KOPT-K1 (cell line): ENCODE results near the gene AMN1.
"Not testable (repeated sequence)": the region's sequence is repeated elsewhere in the genome, so short reads cannot be mapped to it uniquely, and the experiment has no call there.

Experiments used
- H3K27ac ChIP-seq: fragments of 200-600 bp; sonication (generic); 2 replicates; pipeline ENCODE4 v1.5.1; 2016; ENCODE audit warnings: antibody characterized with exemption, mild to moderate bottlenecking, low read depth, low read length; ENCODE audit not compliant: poor library complexity, severe bottlenecking
- H3K36me3 ChIP-seq: fragments of 200-600 bp; sonication (generic); 2 replicates; pipeline ENCODE4 v1.5.1; 2017; ENCODE audit warnings: antibody characterized with exemption, mild to moderate bottlenecking, low read length, moderate library complexity; ENCODE audit not compliant: insufficient read depth
- H3K9me3 ChIP-seq: fragments of 200-600 bp; sonication (generic); 2 replicates; pipeline ENCODE4 v1.5.1; 2017; ENCODE audit warnings: antibody characterized with exemption, low read length, mild to moderate bottlenecking; ENCODE audit not compliant: insufficient read depth, poor library complexity, severe bottlenecking

Gene AMN1

GRCh38 chr12:31669582-31669981 lies 59.2 kb downstream of the AMN1 start:
- Histone ChIP-seq H3K36me3 (peaks cover 15% of the 10 kb centered on the region; the same call in 1 of the 2 replicates), H3K9me3 (peaks cover 33% of the 10 kb centered on the region)
- H3K27ac ChIP-seq = not testable (repeated sequence)

DNA sequence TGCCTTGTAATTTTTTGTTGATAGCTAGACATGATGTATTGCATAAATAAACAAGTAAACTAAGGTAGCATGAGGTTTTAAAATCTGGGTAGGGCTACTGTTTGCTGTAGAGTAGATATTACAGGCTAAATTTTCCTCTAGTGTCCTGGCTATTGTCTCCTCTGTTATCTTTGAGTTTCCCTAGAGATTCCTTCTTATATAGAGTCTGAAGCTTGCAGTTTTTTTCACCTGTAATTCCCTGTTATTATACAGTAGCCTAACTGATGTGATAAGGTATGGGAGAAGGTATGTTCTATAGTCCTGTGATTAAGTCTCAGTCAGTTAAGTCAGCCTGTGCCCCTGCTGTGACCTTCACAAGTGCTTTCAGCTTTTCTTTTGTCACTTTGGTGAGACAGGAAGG lies 59.8 kb downstream of the AMN1 start:
- no peak overlapping the region for H3K27ac ChIP-seq
- peaks cover 33% of the 10 kb centered on the region for H3K9me3 ChIP-seq
- peaks cover 15% of the 10 kb centered on the region; the same call in 1 of the 2 replicates for H3K36me3 ChIP-seq

GRCh38 chr12:31664038-31664437 lies 64.8 kb downstream of the AMN1 start:
- Histone ChIP-seq H3K9me3 (peaks cover 22% of the 10 kb centered on the region), H3K27ac (no peak overlapping the region), H3K36me3 (no peaks in the 10 kb centered on the region)

DNA sequence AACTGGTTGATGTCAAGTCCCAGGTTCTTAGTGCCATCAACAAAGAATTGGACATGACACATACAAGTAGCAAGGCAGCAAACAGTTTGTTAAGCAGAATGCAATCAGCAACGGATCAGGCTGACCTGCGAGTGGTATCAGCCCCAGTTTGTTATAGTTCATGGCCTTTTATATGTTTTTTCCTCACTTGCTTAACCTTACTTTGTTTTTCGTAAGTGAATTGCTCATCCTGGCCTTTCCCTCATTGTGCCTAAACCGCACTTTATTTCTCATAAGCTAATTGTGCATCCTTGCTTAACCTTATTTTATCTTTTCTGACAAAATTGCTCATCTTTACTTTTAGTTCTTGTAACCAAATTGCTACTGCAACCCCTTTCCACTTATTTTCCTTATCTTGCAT lies 65.2 kb downstream of the AMN1 start:
- H3K9me3 ChIP-seq = peaks cover 17% of the 10 kb centered on the region
- no peak overlapping the region for H3K27ac ChIP-seq
- H3K36me3 ChIP-seq = no peaks in the 10 kb centered on the region

- Histone ChIP-seq H3K9me3 (peaks cover 14% of the 10 kb centered on the region), H3K27ac (no peak overlapping the region), H3K36me3 (no peaks in the 10 kb centered on the region)
These were observed 66.5 kb downstream of the AMN1 start for GRCh38 chr12:31662176-31662849.

- Histone ChIP-seq H3K27ac (peak within 1 kb of the TSS; percentile 79), H3K9me3 (no peaks in the 10 kb centered on the region), H3K36me3 (no peaks in the 10 kb centered on the region)
These were observed 69.5 kb downstream of the AMN1 start, which contains the start of gene ETFBKMT for GRCh38 chr12:31659087-31659942. Gene ETFBKMT (plus strand): TSS chr12:31659688. CDS start chr12:31661954, 2,266 bp downstream.

GRCh38 chr12:31658471-31659086 lies 70.2 kb downstream of the AMN1 start:
- Histone ChIP-seq H3K9me3 (no peaks in the 10 kb centered on the region), H3K36me3 (no peaks in the 10 kb centered on the region), H3K27ac (peak overlapping the region; percentile 79)

DNA sequence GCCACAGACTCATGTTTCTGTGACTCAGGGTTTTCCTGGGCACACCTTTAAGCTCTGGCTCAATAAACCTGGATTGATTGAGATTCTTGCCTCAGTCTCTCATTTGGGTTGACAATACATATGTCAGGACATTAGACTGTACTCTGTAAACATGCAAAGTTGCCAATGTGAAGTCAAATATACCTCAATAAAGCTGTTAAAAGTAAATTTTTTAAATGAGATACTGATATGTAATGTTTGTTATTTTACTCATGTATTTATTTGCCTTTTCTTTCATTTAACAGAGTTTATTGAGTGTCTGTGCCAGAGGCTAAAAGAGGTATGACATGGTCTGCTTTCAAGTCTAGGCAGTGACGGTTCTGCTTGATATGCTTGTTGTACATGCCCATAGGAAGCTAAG lies 73.0 kb downstream of the AMN1 start:
- no peak overlapping the region for H3K27ac ChIP-seq
- no peaks in the 10 kb centered on the region for H3K36me3 ChIP-seq
- no peaks in the 10 kb centered on the region for H3K9me3 ChIP-seq

DNA sequence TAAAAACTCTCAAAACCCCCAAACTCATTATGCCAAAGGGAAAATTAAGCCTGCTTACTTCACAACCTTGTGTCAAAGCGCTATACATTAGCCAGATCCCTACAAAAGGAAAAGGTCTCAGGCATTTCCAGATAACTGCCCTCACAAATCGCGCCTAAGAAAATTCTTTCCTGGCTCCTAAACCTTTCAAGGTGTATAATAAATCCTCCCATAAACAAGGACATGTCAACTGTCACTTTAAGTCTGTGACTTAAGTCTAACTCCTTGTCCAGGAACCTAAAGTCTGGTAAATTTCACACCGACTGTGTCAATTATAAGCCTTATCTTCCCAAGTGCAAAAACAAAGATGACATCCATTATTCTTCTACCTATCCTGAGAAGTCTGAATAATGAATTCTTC lies 73.6 kb downstream of the AMN1 start:
- H3K27ac ChIP-seq = no peak overlapping the region
- no peaks in the 10 kb centered on the region for H3K36me3 ChIP-seq
- H3K9me3 ChIP-seq = no peaks in the 10 kb centered on the region

GRCh38 chr12:31651893-31652521 lies 76.8 kb downstream of the AMN1 start:
- Histone ChIP-seq H3K36me3 (no peaks in the 10 kb centered on the region), H3K27ac (no peak overlapping the region), H3K9me3 (no peaks in the 10 kb centered on the region)

DNA sequence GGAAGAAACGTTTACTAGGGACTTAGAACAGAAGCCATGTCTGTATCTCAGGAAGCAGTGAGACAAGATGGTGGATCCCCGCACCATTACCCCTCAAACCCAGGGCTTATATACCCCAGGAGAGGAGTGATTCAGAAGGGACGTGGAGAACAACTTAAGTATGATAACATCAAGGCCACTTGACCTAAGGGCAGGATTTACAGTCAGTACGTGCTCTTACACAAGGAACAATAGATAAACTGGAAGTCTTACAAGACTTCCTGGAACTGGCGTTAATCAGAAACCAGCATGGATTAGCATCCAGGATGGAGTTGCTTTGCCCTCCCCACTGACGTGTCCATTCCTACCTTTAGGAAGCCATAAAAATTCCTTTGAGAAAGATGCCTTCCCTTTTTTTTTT lies 77.9 kb downstream of the AMN1 start:
- Histone ChIP-seq H3K27ac (no peak overlapping the region), H3K36me3 (no peaks in the 10 kb centered on the region), H3K9me3 (no peaks in the 10 kb centered on the region)

DNA sequence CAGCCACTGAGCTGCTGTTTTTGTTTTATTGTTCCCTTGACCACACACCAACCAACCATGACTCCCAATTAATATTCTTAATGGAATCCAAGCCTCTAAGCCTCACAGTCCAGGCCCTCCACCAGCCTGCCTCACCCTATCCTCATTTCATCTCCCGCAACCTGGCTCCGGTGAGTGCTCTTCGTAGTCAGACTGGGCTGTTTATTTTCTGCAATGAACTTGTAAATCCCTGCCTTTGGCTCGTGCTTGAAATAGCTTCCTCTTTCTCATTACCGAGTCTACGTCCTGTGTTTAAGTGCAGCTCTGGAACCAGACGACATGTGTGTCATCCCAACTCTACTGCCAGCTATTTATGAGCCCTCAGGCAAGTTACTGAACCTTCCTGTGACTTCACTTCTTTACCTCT lies 81.7 kb downstream of the AMN1 start:
- Histone ChIP-seq H3K9me3 (no peaks in the 10 kb centered on the region), H3K36me3 (no peaks in the 10 kb centered on the region), H3K27ac (no peak overlapping the region)

DNA sequence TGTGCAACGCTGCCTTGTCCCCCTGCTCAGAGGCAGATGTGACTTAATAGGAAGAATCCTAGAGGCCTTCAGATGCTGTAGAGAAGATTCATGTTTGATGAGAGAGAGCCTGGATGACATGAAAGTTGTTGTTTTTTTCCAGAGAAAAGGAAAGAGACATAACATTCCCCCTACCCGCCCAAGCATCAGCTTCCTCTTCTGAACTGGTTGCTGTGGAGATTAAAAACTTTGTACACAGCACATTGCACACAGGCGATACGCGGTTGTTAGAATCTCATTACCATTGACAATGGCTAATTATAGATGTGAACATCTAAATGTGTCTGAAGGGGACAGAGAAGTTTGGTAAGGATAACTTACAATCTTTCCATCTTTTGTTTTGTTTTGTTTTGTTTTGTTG lies 82.9 kb downstream of the AMN1 start:
- Histone ChIP-seq H3K27ac (no peak overlapping the region), H3K9me3 (no peaks in the 10 kb centered on the region), H3K36me3 (no peaks in the 10 kb centered on the region)

GRCh38 chr12:31644536-31644935 lies 84.3 kb downstream of the AMN1 start:
- Histone ChIP-seq H3K27ac (no peak overlapping the region), H3K9me3 (no peaks in the 10 kb centered on the region), H3K36me3 (no peaks in the 10 kb centered on the region)

DNA sequence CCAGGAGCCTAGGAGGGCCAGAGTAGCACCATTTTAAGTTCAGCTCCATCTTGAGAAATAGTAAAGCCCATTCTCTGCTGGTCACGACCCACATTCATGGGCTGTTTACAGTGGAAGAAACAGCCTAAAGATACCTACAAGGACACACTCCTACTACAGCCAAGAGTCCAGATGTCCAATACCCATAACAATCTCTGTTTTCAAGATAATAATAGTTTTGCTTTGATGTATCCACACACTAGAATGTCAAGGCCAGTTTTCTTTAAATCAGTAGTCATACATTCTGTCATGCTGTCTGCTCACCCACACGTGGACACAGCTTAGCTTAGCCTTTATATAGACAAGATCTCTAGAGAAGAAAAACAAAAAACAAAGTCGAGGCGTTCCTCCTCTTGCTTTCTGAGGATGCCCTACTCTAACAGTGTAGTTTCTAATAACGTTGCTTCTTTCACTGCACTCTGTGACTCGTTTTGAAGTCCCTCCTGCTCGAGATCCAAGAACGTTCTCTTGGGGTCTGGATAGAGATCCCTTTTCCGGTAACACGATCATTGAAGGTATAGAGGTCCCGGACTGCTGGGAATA lies 87.2 kb downstream of the AMN1 start:
- Histone ChIP-seq H3K9me3 (no peaks in the 10 kb centered on the region), H3K36me3 (no peaks in the 10 kb centered on the region), H3K27ac (no peak overlapping the region)
